Panc1 (cell line): ENCODE measurements around the gene SLC11A1. TPM values are rescaled to one million over a fixed set of nuclear protein-coding genes. Genes with fewer than 3 reads are reported as not detected.

Experiments
- ATAC-seq: fragments of 200-7000 bp; cut with Tn5 transposase; 2 replicates; pipeline ENCODE4 v1.9.1; 2020; ENCODE audit warnings: mild to moderate bottlenecking, moderate library complexity
- BruUV-seq: library from RNA; stranded (reverse); fragments of 400-500 nt; replicated peaks from 2 replicates; lab custom pipeline; 2021; lab: Mats Ljungman, UMichigan
- CTCF ChIA-PET: fragments of 300-600 bp; sonication (Branson Sonifier 250); formaldehyde crosslinking; loops from one replicate; lab custom pipeline; 2022; ENCODE audit warnings: antibody characterized with exemption; lab: Charles Lee
- POLR2A ChIA-PET: fragments of 300-600 bp; sonication (Branson Sonifier 250); formaldehyde crosslinking; loops from one replicate; lab custom pipeline; 2022; ENCODE audit warnings: antibody characterized with exemption; lab: Charles Lee
- DNase-seq: peaks from one replicate; pipeline ENCODE4 v3.0.0-alpha.2; 2010; ENCODE audit warnings: low read depth, low spot score
- H3K27ac ChIP-seq: 2 replicates; pipeline ENCODE4 v1.5.1; 2011; ENCODE audit warnings: mild to moderate bottlenecking, low read length, inconsistent platforms
- H3K27me3 ChIP-seq: fragments of 200-500 bp; sonication (Bioruptor generic); 2 replicates; pipeline ENCODE4 v1.6.0; 2014; ENCODE audit warnings: low read length, inconsistent platforms; ENCODE audit not compliant: control insufficient read depth, insufficient read depth
- H3K36me3 ChIP-seq: fragments of 200-500 bp; sonication (Bioruptor generic); 2 replicates; pipeline ENCODE4 v1.5.1; 2014; ENCODE audit warnings: inconsistent platforms, mild to moderate bottlenecking, low read length, moderate library complexity; ENCODE audit not compliant: control insufficient read depth, insufficient read depth
- H3K4me1 ChIP-seq: 2 replicates; pipeline ENCODE4 v1.5.1; 2011; ENCODE audit warnings: inconsistent platforms, mild to moderate bottlenecking, low read length, moderate library complexity; ENCODE audit not compliant: control insufficient read depth, insufficient read depth
- H3K4me3 ChIP-seq, 2 experiments: 2 replicates each; pipeline ENCODE4 v1.5.1; 2011 to 2012; ENCODE audit warnings: low read depth in 2 of 2, low read length in 2 of 2, mild to moderate bottlenecking in 2 of 2, inconsistent platforms in 1 of 2, moderate library complexity in 1 of 2
- H3K9me3 ChIP-seq: fragments of 200-500 bp; sonication (Bioruptor generic); 2 replicates; pipeline ENCODE4 v1.5.1; 2014; ENCODE audit warnings: low read depth, mild to moderate bottlenecking, inconsistent platforms, low read length, moderate library complexity; ENCODE audit not compliant: control insufficient read depth, insufficient read depth
- POLR2AphosphoS5 ChIP-seq: IDR thresholded peaks from 2 replicates; pipeline ENCODE4 v1.6.1; 2012; ENCODE audit warnings: mild to moderate bottlenecking, low read depth, low read length, moderate library complexity
- SIN3A ChIP-seq: IDR thresholded peaks from 2 replicates; pipeline ENCODE4 v1.6.1; 2012; ENCODE audit warnings: low read depth, mild to moderate bottlenecking, low read length, moderate library complexity, borderline replicate concordance; ENCODE audit not compliant: insufficient read depth
- TCF7L2 ChIP-seq: IDR thresholded peaks from 2 replicates; pipeline ENCODE4 v1.6.1; 2011; ENCODE audit warnings: mild to moderate bottlenecking, low read depth, low read length, inconsistent platforms
- in situ Hi-C: cut with HindIII; loops from 2 replicates; pipeline ENCODE4 v1.10.0; 2016; ENCODE audit warnings: low sequenced_read_pairs, low pct_unique_long_range_greater_than_20kb
- intact Hi-C: fragments of 100-400 bp; cut with micrococcal nuclease; formaldehyde crosslinking; loops from one replicate; pipeline ENCODE4 v1.10.0; 2022; ENCODE audit not compliant: unreplicated experiment
- total RNA-seq: library from RNA; stranded (reverse); gene quantifications from one replicate; pipeline ENCODE4 v1.2.1, GENCODE V29; 2021; ENCODE audit not compliant: unreplicated experiment
- TF ChIP-seq, protein P1 (sequence below), 2 experiments: IDR thresholded peaks; 2 replicates each; pipeline ENCODE4 v1.6.1; 2011 to 2012; ENCODE audit warnings: low read depth in 2 of 2, control low read depth in 1 of 2, low read length in 1 of 2, mild to moderate bottlenecking in 1 of 2, moderate library complexity in 1 of 2; ENCODE audit not compliant: insufficient read depth in 1 of 2
- TF ChIP-seq, protein P2 (sequence below): fragments of 450-650 bp; IDR thresholded peaks from 2 replicates; pipeline ENCODE4 v1.5.1; 2017; ENCODE audit warnings: mild to moderate bottlenecking

SLC11A1 gene
- total RNA-seq, 1 experiment from 2014 or later: 0.31 TPM

DNA sequence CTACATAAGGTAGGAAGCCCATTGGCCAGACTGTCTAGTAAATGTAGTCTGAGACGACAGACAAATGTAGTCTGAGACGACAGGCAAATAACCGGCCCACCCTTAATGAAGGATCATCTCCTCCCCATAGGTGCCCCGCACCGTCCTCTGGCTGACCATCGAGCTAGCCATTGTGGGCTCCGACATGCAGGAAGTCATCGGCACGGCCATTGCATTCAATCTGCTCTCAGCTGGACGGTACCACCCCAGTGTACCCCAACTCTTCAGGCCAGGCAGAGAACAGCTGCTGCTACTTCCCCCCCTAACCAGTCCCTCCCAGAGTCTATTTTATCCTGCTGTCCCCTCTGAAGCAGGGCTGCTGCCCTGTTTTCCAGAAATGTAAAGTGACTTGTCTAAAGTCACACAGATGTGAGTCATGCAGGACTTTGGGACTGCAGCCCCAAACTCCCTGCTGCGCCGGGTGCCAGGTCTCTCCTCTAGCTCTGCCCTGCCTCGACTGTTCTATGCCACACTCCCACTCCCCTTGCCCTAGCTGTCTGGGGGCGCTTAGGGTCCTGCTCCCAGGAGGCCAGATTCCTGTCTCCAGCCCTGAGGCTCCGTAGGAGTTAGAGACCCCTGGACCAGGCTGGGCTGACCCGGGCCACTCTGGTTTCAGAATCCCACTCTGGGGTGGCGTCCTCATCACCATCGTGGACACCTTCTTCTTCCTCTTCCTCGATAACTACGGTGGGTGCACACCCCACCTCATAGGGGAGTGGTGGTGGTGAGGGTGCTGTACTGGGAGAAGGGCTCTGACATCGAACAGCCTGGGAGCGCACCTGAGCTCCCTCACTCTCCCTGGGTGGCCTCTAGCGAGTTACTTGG, 4.7 kb downstream of the SLC11A1 start:
- 0 out of 2 replicates have a peak, but pooled peaks cover 6% of the 10 kb centered on the region for H3K4me1 ChIP-seq
- ChIA-PET POLR2A (no interaction called here), CTCF (no interaction called here)
- TF ChIP-seq, protein P1, sequence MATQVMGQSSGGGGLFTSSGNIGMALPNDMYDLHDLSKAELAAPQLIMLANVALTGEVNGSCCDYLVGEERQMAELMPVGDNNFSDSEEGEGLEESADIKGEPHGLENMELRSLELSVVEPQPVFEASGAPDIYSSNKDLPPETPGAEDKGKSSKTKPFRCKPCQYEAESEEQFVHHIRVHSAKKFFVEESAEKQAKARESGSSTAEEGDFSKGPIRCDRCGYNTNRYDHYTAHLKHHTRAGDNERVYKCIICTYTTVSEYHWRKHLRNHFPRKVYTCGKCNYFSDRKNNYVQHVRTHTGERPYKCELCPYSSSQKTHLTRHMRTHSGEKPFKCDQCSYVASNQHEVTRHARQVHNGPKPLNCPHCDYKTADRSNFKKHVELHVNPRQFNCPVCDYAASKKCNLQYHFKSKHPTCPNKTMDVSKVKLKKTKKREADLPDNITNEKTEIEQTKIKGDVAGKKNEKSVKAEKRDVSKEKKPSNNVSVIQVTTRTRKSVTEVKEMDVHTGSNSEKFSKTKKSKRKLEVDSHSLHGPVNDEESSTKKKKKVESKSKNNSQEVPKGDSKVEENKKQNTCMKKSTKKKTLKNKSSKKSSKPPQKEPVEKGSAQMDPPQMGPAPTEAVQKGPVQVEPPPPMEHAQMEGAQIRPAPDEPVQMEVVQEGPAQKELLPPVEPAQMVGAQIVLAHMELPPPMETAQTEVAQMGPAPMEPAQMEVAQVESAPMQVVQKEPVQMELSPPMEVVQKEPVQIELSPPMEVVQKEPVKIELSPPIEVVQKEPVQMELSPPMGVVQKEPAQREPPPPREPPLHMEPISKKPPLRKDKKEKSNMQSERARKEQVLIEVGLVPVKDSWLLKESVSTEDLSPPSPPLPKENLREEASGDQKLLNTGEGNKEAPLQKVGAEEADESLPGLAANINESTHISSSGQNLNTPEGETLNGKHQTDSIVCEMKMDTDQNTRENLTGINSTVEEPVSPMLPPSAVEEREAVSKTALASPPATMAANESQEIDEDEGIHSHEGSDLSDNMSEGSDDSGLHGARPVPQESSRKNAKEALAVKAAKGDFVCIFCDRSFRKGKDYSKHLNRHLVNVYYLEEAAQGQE (IDR thresholded peaks at IDR 0.05; ENCODE audit: insufficient read depth in 1 of 2, low read depth in 2 of 2, low read length in 1 of 2): no peak
- TF ChIP-seq TCF7L2 (no peak), POLR2AphosphoS5 (no peak), SIN3A (no peak)
- TF ChIP-seq, protein P2, sequence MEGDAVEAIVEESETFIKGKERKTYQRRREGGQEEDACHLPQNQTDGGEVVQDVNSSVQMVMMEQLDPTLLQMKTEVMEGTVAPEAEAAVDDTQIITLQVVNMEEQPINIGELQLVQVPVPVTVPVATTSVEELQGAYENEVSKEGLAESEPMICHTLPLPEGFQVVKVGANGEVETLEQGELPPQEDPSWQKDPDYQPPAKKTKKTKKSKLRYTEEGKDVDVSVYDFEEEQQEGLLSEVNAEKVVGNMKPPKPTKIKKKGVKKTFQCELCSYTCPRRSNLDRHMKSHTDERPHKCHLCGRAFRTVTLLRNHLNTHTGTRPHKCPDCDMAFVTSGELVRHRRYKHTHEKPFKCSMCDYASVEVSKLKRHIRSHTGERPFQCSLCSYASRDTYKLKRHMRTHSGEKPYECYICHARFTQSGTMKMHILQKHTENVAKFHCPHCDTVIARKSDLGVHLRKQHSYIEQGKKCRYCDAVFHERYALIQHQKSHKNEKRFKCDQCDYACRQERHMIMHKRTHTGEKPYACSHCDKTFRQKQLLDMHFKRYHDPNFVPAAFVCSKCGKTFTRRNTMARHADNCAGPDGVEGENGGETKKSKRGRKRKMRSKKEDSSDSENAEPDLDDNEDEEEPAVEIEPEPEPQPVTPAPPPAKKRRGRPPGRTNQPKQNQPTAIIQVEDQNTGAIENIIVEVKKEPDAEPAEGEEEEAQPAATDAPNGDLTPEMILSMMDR: no peak
- ATAC-seq: peak; percentile 49
- in situ Hi-C loops: no loop called here
- intact Hi-C loops: no loop called here
- H3K36me3 ChIP-seq: no peaks in the 10 kb centered on the region
- H3K27me3 ChIP-seq: no peaks in the 10 kb centered on the region
- DNase-seq: no peak
- H3K4me3 ChIP-seq: peak overlapping the region in 1 of 2 experiments; percentile 42; a peak in 2 of 4 replicates
- no peaks in the 10 kb centered on the region for H3K9me3 ChIP-seq
- no peak overlapping the region for H3K27ac ChIP-seq
- no TSS peak for BruUV-seq

DNA sequence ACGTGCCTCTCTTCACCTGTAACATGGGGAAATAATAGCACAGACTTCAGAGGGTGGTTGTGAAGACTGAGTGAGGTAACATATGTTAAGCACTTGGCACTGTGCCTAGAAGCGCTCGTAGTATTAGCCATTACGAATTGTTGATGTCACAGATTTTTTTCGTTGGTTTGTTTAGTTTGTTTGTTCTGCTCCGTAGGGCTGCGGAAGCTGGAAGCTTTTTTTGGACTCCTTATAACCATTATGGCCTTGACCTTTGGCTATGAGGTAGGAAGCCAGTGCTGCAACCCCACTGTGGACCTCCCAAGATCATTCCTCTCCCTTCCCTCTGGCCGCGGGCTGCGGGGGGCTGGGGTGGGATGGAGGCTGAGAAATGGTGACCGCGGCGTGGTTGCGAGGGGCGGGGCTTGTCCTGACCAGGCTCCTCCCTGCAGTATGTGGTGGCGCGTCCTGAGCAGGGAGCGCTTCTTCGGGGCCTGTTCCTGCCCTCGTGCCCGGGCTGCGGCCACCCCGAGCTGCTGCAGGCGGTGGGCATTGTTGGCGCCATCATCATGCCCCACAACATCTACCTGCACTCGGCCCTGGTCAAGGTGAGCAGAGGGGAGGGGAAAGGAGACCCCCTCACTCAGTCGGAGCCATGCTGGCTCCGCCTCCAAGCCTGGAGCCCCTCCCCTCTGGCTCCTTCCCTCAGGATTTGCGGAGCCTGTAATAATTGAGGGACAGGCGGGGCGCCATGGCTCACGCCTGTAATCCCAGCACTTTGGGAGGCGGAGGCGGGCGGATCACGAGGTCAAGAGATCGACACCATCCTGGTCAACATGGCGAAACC, 5.5 kb downstream of the SLC11A1 start:
- H3K27ac ChIP-seq: no peak overlapping the region
- H3K4me3 ChIP-seq: peak overlapping the region; percentile 12 to 42
- no TSS peak for BruUV-seq
- 0 out of 2 replicates have a peak, but pooled peaks cover 6% of the 10 kb centered on the region for H3K4me1 ChIP-seq
- DNase-seq (no peak), ATAC-seq (peak; percentile 78)
- ChIA-PET CTCF (no interaction called here), POLR2A (no interaction called here)
- H3K9me3 ChIP-seq: no peaks in the 10 kb centered on the region
- TF ChIP-seq SIN3A: no peak
- intact Hi-C loops: no loop called here
- H3K27me3 ChIP-seq: no peaks in the 10 kb centered on the region
- no peaks in the 10 kb centered on the region for H3K36me3 ChIP-seq
- in situ Hi-C loops: no loop called here
